Ovary (tissue), 3 donors: Measurements from ENCODE around the gene KCNMB2.

Experiments
- CTCF ChIP-seq, 3 donors: fragments of 450-650 bp in 2 of 3; fragments of 200-600 bp in 1 of 3; IDR thresholded peaks; one replicate each; pipeline versions ENCODE4 v1.5.1 to v1.8.0; 2016 to 2022; ENCODE audit warnings: antibody characterized with exemption in 3 of 3, mild to moderate bottlenecking in 1 of 3
- EP300 ChIP-seq: sonication (generic); formaldehyde crosslinking; IDR thresholded peaks from one replicate; pipeline ENCODE4 v1.6.1; 2017; ENCODE audit warnings: antibody characterized with exemption
- donor health status: DM: no; HTN: no; CAD: no.

- TF ChIP-seq CTCF (IDR thresholded peaks at IDR 0.05) (no peak), EP300 (no peak)
Observed at GRCh38 chr3:178778589-178778988, 242.4 kb downstream of the KCNMB2 start.
